Measurements from ENCODE around the gene CACNA1S.

The CACNA1S gene

DNA sequence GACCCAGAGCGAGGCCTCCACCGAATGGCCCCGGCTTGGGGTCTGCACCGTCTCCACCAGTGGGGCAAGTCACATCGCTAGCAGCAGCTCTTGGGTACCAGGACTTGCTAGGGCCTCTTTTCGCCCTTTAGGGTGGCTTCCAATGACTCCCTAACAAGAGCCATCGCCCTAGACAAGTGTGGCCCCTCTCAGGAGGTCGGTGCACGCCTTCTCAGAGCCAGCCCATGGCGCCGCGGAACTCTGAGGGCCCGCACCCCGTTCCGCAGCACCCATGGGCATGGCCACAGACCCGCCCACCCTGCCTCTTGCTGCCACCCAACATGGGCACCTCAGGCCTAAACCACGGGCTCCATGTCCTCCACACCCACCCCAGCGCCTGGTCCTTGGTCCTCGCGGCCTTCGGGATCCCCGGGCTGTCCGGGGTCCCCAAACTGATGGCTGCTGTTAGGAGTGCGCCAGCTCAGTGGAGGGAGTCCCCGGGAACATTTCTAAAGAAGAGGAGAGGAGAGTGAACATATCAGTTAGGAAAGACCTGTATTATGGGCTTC is 3.2 kb upstream of the CACNA1S start:
- no peak for DNase-seq

DNA sequence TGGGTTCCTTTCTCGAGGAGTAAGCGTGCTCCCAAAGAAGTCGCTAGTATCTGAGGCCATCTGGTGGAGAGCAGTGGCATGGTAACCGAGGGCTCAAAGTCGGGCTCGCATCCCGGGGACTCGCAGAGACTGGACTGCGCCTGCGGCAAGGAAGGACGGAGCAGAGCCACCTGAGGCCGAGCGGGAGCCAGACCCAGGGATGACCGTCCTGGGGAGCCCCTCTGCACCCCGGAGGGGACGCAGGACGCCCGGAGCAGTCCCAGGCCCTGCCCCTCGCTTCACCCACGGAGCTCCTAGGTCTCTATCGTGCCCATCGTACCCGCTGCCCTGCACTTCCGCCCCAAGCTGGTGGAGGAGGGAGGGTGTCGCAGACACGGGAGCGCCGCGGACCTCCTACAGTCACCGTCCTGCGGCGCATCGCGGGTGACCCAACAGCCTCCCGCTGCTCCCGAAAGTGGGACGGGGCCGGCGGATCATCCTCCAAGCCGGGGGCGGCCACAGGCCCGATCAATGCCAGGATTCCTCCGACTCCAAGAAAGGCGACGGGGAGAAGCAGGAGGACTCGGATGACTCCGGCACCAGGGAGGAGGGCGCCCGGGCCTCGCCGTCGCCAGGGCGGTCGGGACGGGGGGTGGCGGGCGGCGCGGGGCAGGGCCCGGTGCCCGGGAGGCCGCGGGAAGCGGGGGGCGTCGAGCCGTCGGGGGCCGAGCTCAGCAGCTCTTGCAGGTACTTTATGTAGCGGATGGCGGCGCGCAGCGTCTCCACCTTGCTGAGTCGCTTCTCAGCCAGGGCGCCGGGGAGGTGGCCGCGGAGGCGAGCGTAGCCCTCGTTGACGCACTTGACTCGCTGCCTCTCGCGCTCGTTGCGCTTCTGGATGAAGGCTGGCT is 2.3 kb upstream of the CACNA1S start:
- DNase-seq = peak; percentile 53

DNA sequence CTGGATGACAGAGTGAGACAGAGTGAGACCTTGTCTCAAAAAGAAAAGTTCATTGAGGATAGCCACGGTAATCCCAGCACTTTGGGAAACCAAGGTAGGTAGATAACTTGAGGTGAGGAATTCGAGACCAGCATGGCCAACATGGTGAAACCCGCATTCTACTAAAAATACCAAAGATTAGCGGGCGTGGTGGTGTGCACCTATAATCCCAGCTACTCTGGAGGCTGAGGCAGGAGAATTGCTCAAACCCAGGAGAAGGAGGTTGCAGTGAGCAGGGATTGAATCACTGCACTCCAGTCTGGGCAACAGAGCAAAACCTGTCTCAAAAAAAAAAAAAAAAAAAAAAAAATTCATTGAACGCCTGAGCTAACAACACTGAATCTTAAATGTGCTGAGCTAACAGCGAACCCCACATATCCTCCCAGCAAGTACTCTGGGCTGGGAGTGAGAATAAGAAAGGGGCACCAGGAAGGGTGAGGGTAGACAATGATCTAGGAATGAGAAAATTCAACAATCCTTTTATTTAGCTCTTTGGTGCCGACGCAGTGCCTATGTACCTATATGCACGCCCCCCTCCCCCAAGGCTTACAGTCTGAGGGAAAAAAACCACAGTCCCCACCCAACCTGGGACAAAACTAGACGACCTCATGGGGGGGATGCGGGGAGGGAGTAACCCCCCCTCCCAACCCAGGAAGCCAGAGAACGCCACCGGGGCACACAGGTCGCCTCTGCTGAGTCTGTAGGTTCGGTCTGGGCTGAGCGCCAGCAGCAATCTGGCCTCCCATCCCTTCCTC is 1.4 kb upstream of the CACNA1S start:
- no peak for DNase-seq

DNA sequence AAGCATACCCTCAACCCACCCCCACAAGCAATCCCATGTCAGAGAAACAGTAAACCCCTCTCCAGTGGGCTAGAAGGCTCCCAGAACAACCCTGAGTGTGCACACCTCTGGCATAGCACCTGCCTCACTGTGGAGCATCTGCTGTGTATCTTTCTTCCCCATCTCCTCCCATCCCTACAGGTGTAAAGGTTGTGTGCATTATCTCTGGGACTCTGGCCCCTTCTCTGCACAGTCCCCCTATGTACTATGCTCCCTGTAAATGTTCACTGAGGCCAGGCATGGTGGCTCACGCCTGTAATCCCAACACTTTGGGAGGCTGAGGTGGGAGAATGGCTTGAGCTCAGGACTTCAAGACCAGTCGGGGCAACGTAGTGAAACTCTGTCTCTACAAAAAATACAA is 700 bp upstream of the CACNA1S start:
- DNase-seq = no peak

DNA sequence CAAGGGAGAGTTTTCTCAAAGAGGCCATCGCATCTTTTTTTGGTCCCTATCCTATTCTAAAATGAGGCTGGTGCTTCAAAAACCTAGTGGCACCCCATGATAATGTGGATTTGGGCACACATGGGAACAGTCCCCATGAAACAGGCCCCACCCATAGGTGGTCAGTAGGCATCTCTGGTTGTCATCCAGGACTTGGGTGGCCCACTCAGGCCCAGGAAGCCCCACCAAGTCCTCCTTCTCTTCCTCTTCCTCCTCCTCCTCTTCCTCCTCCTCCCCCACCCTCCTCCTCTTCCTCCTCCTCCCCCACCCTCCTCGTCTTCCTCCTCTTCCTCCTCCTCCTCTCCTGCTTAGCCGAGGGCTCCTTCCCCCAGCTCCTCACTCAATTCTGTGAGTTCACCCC is 554 bp downstream of the CACNA1S start:
- DNase-seq = no peak

DNA sequence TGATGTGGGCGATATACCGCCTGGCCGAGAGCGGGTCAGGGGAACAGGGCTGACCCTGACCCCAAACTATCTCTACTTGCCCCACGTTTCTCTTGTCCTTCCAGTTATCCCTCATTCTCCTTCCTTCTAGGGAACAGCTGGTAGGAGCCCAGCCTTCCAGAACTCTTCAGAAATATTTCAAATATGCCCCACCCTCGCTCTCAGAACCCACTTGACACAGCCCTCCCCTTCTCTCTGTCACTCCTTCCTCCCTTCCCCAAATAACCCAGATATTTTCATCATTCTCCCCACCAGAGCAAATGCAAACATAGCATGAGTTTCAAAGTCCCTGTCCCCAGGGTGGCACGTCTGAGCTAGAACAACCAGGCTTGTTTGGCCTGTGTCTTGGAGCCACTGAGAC is 1.1 kb downstream of the CACNA1S start:
- DNase-seq = no peak

DNA sequence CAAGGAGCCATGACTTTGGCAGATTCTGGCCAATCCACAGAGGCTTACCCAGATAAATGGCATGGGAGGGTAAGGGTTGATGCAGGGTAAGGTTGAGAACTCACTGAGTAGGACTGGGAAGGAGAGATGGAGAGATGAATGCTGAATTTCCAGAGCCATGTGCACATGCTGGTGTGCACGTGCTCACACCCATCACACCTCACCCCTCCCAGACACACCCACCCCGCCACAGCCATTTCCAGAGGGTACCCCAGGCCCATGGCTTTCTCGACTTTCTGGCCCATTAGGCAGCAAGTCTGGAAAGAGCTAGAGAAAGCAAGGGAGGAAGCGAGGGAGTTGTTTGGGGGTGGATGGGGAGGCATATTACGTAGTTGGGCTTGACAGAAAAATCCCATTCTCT is 1.6 kb downstream of the CACNA1S start:
- no peak for DNase-seq

DNA sequence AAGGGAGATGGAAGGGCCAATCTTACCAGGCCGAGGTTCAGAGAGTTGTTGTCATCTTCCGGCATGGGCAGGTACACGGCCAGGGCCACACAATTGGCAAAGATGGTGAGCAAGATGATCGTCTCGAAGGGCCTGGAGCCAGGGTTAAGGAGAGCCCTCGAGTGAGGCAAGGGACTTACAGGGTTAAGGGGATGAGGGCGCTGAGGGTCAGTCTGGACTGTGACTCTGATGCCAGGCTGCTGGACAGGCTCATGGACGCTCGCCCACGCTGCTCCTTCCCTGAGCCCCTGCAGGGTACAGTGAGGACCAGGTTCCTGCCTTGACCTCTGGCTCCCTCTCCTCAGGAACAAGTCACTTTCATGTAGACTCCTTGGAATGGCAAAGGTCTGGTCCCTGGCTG is 2.1 kb downstream of the CACNA1S start:
- DNase-seq = no peak

DNA sequence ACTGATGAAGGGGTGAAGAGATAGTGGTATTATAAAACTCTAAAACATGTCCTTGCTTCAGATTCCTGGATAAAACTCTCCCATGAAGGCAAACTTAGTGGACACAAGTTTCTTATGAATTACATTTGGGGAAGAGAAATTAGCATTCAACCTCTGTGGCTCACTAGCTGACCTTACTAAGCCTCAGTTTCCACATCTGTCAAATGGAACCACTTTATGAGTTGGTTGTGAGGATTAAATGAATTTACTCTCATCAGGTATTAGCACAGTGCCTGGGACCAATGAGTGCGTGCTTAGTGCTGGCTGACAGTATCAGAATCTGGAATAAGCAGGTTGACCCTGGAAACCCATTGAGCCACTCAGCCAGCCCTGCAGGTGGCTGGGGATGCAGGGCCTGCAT is 2.6 kb downstream of the CACNA1S start:
- DNase-seq = no peak

DNA sequence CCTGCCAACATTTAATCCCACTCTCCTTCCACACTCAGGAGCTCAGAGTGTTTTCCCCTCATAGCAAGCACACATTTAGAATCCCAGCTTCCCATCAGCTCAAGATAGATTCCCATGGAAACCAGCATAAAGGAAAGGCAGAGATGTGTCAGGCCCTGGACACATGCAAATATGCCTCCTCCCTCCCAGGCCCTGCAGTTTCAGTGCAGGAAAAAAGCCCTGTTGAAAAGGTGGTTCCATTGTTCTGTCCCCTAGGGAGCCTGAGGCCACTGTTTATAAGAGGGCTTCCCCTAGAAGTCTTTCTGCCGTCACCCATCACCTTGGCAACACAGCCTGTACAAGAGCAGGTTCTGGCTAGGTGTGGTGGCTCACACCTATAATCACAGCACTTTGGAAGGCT is 3.6 kb downstream of the CACNA1S start:
- no peak for DNase-seq

DNA sequence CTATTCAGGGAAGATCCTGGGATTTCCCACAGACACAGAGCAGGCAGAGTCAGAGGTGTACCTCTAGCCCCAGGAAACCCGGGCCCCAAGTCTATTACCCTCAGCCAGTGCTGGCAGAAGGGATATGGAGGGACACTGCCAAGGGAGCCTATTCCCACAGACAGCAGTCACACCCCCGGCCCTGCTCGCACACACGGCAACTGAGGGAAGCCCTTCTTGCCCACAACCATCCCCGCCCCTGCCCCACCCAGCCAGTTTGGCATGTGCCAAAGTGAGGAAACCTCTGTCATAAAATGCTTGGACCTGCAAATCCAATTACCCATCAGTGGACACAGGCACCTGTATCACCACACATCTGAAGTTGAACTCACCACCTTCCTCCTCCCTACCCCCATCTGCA is 6.5 kb downstream of the CACNA1S start:
- no peak for DNase-seq

DNA sequence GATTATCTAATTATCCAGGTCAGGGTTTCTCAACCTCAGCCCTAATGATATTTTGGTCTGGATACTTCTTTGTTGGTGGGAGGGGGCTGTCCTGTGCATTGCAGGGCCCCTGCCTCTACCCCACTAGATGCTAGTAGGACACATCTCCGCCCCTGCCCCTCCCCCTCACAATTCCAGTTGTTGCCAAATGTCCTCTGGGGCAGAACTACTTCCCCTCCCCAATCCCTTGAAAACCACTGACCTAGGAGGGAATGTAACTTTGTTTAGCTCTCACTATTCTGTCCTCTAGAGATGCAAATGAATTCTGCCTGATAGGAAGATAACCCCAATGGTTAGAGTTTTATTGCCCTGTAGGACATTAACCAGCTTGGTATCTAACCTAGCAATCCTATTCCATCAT is 8.1 kb downstream of the CACNA1S start:
- no peak for DNase-seq

DNA sequence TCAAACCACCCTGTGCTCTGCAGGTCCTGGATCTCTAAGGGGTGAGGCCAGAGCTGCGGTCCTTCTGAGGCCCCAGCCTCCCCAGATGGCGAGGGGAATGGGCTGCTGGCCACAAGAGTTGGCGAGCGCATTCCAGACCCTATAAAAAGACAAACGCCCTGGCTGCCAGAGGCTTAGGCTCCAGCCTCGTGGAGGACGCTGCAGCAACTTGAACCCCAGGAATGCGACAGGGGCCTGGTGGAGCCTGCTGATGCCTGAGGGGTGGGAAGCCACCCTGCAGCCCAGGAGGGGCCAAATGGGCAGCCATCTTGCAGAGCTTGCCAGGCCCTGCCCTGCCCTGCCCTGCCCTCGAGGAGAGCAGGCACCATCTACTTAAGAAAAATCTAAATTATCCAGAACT is 8.6 kb downstream of the CACNA1S start:
- DNase-seq = no peak

DNA sequence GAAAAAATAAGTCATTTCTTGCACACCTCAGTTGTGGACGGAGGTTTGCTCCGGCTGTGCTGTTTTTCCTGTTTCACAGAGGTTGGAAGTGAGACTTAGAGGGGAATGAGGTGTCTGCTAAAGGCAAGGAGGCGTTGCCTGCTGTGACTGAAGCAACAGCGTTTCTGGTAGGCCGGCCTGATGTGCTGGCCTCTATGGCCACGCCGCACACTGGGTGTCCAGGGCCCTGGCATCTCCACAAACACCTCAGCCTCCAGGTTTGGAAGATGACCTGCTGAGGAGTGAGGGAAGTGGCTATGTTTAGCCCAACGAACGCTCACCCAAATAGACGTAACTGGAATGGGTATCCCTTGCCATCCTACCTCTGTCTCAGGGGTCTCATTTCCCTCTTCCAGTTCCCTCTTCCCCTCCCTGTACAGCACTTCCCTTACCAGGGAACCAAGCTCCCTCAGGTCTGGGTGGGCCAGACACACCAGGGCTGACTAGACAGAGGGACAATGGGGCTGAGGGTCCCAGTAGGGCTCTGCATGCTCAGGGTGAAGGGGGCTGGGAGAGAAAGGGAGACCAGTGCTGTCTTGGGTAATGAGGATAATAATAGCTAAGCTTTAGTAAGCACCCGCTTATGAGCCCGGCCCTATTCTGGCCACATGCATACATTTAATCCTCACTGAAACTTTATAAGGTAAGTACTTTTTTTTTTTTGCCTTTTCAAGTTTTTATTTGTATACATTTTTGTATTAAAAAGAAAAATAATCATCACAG is 11.9 kb downstream of the CACNA1S start:
- DNase-seq = no peak

DNA sequence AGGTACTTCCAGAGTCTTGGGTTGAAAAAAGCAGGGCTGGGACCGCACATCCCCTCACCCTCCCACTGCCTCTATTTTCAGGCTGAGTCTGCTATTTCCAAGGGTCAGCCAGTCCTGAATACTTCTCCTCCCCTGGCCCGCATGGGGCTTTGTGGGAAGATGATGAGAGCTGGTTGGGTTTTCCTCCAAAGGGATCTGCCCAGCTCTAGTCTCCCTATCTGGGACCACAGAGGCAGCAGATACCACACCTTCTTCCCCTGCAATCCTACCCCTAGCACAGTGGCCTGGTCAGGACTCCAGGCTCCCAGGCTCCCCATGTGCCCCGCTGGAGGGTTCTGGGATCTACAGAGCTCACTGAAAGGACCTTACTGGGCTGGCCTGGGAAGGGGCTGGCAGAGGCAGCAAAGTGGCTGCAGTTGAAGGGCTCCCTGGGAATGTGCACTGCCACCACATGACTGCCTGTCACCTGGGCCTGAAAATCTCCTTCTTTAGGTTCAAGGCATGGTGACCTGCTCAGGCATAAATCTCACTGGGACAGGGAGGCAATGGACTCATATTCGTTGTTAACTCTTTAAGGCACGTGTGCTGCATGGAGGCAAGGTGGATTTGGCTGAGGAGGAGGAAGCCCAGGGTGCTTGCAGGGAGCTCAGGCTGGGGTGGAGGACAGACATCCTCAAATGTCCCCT is 13.1 kb downstream of the CACNA1S start:
- no peak for DNase-seq

DNA sequence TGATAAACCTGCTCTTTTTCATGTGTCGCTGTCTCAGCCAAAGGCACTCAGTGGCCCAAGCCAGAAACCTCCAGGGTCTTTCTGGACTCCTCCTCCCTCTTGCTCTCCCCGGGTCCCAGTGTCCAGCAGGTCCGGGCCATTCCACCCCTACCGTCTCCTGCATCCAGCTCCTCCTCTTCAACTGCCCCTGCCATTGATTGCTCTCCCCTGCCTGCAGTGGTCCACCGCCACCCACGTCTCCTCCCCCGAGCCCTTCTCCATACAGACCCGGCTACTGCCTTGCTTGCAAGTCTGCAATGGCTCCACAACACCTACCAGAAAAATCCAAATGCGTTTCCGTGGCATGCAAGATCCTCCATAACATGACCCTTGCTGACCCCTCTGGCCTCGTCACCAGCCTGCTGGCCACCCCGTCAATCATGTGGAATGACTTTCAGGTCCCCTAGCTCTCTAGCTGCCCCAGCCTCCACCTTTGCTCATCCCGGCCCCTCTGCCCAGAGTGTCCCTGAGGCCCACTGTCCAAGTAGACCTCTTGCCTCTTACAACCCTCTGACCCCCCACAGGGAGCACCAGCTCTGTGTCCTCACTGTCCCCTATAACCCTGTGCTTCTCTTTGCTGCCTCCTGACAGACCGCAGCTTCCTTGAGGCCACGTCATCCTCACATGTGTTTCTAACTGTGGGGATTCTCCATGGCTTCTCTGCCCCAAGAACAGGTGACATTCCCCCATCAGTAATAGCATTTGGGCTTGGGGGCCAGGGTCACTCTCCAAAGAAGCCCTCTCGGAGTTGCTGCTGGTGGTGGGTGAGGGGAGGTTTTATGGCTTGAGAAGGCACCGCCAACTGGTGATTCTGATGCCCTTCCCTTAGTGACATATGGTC is 15.0 kb downstream of the CACNA1S start:
- no peak for DNase-seq

DNA sequence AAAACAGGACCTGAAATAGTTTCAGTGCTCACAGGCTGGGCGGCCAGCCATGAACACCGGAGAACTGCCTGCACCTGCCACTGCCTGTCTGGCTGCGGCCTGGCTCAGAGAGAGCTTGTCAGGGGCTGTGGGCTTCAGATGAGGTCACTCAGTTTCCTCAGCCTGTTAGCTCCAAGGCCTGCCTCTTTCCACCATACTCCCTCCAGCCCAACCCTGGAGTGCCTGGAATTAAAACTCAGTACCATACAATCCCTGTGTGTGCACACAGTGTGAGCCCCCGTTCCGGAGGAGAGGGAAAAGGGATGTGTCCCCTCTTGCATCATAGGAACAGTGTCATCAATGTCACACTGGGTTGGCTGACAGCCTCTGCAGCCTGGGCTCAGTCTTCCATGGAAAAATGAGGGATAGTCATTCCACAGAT is 16.2 kb downstream of the CACNA1S start:
- DNase-seq = no peak

DNA sequence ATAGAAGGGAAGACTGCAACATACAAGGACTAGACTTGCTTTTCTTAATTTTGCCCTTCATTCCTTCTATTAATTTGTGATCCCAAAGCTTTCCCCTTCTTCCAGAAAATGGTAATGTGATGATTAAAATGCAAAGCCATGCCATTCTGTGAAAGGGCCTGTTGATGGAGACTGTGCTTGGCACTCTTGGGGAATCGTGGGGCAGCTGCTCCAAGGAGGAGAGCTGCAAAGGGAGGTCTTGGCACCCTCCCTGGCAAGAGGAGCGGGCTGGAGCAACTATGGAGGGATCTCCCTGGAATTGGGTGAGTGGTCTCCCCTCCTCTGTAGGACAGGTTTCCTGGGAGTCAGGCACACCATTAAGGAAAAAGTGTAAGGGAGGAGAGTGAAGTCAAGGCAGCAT is 16.6 kb downstream of the CACNA1S start:
- DNase-seq = no peak

DNA sequence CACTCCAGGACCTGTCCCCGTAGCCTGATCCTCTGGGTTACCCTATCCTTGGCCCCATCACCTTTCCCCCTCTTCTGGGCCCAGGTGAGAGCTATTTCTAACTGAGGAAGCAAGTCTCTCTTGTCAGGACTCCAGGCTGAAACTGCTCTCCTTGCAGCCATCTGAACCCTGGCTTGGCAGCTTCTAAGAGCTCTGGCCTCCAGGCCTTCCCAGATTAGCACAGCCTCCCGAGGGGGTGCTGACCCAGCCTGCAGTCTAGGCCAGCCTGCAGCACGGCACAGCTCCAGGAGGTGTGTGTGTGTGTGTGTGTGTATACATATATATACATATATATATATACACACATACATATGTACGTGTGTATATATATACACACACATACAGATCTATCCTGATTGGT is 17.4 kb downstream of the CACNA1S start:
- DNase-seq = no peak

DNA sequence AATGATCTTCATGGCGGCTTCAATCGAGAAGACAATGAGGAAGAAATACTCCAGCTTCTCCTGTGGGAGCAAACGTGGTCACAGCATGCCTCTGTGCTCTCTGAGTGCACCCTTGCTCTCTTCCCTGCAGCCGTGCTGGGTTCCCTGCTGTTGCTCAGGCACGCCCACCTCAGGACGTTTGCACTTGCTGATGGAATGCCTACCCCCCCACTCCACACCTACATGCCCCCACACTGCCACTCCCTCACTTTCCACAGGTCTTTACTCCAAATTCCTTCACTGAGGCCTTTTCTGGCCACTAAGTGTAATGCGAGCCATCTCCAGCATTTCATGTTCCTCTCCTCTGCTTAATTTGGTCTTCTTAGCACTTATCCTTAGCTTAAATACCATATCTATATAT is 18.3 kb downstream of the CACNA1S start:
- no peak for DNase-seq

DNA sequence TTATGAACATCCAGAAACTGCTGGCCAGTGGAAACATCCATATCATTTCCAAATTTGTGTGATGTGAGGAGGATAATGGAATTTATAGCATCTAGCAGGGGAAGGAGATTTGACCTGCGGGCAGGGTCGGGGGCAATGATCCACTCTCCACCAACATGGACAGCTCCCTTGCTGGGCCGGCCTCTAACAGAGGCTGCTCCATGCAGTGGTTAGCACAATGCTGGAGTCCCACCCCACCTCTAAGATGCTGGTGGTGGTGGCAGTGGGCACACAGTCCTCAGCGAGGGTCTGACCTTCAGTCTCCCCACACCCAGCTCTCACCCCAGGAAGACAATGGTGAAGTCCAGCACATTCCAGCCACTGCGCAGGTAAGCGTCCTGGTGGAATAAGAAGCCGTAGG is 18.7 kb downstream of the CACNA1S start:
- no peak for DNase-seq

DNA sequence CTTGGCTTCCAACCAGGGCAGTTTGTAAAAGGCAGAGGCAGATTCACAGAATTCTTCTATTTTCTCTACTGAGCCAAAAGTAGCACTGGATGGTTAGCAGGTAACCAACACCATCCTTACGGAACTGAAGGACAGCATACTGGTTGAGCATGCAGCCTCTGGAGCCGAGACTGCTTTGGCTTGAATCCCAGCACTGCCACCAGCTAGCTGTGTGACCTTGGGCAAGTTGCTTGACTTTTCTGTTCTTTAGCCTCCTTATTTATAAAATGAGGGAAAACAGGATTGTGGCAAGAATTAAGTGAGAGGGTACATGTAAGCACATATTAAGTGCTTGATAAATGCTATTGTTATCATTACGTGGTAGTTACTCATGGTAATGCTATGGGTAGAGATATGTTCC is 19.5 kb downstream of the CACNA1S start:
- DNase-seq = no peak

Measured in T-helper 9 cell (primary cell).